ENCODE measurements around the gene ITPR3.

GRCh38 chr6:33662318-33662717, 41.2 kb downstream of the ITPR3 start:
- no peak for TF ChIP-seq POLR2A (IDR thresholded peaks at IDR 0.05)
- TF ChIP-seq CTCF (IDR thresholded peaks at IDR 0.05), result no peak
- no peak for TF ChIP-seq EP300 (IDR thresholded peaks at IDR 0.05)
